AG04449 (cell line): ENCODE data around the gene PRRC2A.

ENCODE experiments used
- CTCF ChIA-PET: fragments of 350-600 bp; formaldehyde crosslinking; extraction: SDS; loops from one replicate; lab custom pipeline; 2021; ENCODE audit warnings: antibody characterized with exemption; lab: Yijun Ruan, JAX
- POLR2A ChIA-PET: fragments of 400-600, 350-600 bp; formaldehyde crosslinking; extraction: SDS; loops from one replicate; lab custom pipeline; 2020; ENCODE audit warnings: antibody characterized with exemption, inconsistent platforms; lab: Yijun Ruan, JAX
- DNase-seq: peaks from one replicate; pipeline ENCODE4 v3.0.0-alpha.2; 2010; ENCODE audit warnings: low read depth, low spot score
- H3K4me3 ChIP-seq: 2 replicates; pipeline ENCODE4 v1.5.1; 2011; ENCODE audit warnings: low read depth, mild to moderate bottlenecking, control low read depth, low read length
- TF ChIP-seq, protein P1 (sequence below): IDR thresholded peaks from one replicate; pipeline ENCODE4 v1.5.1; 2011; ENCODE audit warnings: mild to moderate bottlenecking, moderate library complexity, low read length, control low read depth, inconsistent platforms; ENCODE audit not compliant: insufficient read depth; ENCODE audit errors: missing control alignments

The PRRC2A gene

GRCh38 chr6:31610968-31611367, 9.5 kb upstream of the PRRC2A start:
- POLR2A ChIA-PET, result interaction anchor here (0.5 kb wide), 1 partner anchor 83 kb away, joined by 3 read pairs; no protein-coding TSS in a partner anchor

DNA sequence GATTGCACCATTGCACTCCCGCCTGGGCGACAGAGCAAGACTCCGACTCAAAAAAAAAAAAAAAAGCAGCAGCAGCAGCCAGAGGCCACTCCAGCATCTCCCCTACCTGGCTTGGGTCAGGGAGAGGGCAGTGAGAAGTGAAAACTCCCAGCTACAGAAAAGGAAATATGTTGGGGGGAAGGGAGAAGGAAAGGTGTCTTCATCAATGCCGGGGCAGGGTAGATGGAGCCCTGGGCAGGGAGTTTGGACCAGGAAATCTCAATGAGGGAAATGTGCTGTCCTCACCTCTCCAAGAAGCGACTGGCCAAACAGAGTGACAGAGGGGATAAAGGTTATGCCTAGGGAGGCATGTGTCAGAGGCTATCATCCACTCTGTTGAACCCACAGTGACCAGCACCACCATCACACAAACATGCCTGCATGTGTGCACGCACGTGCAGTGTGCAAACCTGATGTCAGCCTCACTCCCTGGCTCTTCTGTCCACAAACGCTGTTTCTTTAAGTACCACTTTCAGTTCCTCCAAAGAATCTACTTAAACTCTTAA, 6.4 kb upstream of the PRRC2A start:
- POLR2A ChIA-PET, result no interaction called here
- no peak overlapping the region for H3K4me3 ChIP-seq
- CTCF ChIA-PET, result interaction anchor here (12.1 kb wide), 1 partner anchor 17 kb away, joined by 148 read pairs; no protein-coding TSS in a partner anchor
- no peak for DNase-seq
- TF ChIP-seq, protein P1, sequence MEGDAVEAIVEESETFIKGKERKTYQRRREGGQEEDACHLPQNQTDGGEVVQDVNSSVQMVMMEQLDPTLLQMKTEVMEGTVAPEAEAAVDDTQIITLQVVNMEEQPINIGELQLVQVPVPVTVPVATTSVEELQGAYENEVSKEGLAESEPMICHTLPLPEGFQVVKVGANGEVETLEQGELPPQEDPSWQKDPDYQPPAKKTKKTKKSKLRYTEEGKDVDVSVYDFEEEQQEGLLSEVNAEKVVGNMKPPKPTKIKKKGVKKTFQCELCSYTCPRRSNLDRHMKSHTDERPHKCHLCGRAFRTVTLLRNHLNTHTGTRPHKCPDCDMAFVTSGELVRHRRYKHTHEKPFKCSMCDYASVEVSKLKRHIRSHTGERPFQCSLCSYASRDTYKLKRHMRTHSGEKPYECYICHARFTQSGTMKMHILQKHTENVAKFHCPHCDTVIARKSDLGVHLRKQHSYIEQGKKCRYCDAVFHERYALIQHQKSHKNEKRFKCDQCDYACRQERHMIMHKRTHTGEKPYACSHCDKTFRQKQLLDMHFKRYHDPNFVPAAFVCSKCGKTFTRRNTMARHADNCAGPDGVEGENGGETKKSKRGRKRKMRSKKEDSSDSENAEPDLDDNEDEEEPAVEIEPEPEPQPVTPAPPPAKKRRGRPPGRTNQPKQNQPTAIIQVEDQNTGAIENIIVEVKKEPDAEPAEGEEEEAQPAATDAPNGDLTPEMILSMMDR, result no peak

More at GRCh38 chr6:31610968-31611367, 9.5 kb upstream of the PRRC2A start:
- H3K4me3 ChIP-seq, result no peak overlapping the region
- TF ChIP-seq, protein P1, result no peak
- CTCF ChIA-PET, result interaction anchor here (0.8 to 12.1 kb wide), 5 partner anchors 9 to 66 kb away, joined by 3 to 148 read pairs (median 5); partner anchors contain the start of gene ATP6V1G2
- DNase-seq, result no peak

GRCh38 chr6:31614684-31615578, 5.6 kb upstream of the PRRC2A start, which contains the start of gene AIF1:
Gene AIF1 (plus strand): TSS chr6:31615234. CDS start chr6:31615330, 96 bp downstream.
- ChIA-PET CTCF (interaction anchor here (1.5 to 12.1 kb wide), 2 partner anchors 18 to 69 kb away, joined by 3 to 148 read pairs; partner anchors contain the start of gene ATP6V1G2), POLR2A (no interaction called here)
- TF ChIP-seq, protein P1, result no peak
- no peak for DNase-seq
- H3K4me3 ChIP-seq, result no peak within 1 kb of the TSS

- ChIA-PET POLR2A (no interaction called here), CTCF (interaction anchor here (1.5 to 12.1 kb wide), 2 partner anchors 18 to 69 kb away, joined by 3 to 148 read pairs; partner anchors contain the start of gene ATP6V1G2)
- TF ChIP-seq, protein P1, result no peak
- no peak for DNase-seq
- H3K4me3 ChIP-seq, result no peak overlapping the region
Observed at GRCh38 chr6:31615748-31616147, 4.8 kb upstream of the PRRC2A start.

DNA sequence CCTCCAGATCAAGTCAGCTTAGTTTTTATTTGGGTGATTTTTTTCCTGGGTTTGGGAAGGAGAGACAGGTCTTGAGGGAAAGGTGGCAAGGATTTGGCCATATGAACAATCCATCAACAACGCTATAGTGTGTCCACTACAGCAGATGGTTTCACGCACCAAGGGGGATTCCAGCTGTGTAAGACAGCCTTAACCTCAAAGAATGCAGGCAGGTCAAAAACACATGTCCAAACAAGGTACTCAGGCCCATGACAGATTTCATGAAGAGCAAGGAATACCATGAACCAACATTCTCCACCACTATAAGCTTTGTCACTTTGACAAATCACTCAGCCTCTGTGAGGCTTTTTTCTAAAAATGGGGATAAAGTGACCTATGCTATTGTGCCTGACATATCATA, 3.5 kb upstream of the PRRC2A start:
- ChIA-PET POLR2A (no interaction called here), CTCF (interaction anchor here (1.2 to 12.1 kb wide), 2 partner anchors 20 to 66 kb away, joined by 3 to 148 read pairs; no protein-coding TSS in a partner anchor)
- no peak overlapping the region for H3K4me3 ChIP-seq
- no peak for DNase-seq
- TF ChIP-seq, protein P1, result no peak
